ENCODE measurements around the gene AKR1E2.

AKR1E2 gene

GRCh38 chr10:4825868-4826791 is at the start of gene AKR1E2:
AKR1E2 (plus strand) TSS chr10:4826207; CDS start chr10:4826325, 118 bp downstream.
- DNase-seq (ENCODE audit: low read depth): peak; percentile 97

- DNase-seq (ENCODE audit: low read depth): no peak
These were observed 49.8 kb upstream of the AKR1E2 start for GRCh38 chr10:4776234-4776638.

- DNase-seq (ENCODE audit: low read depth): no peak
These were observed 47.2 kb upstream of the AKR1E2 start for GRCh38 chr10:4778761-4779160.

DNA sequence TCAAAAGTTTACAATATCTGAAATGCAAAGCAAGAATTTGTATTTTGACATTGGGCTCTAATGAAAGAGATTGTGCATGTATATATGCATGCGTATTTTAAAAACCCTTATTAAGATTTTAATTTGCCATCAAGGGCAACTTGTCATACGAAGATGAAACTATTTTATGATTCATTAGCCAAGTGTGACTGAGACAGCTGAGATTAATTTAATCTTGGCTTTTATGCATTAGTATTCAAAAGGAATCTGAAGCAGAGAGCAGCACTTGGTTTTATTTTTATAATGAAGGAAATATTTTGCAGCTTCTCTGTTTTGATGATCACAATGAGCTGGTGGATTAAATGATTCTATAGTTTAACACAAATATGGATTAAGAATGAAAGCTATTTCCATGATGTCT is 45.9 kb upstream of the AKR1E2 start:
- no peak for DNase-seq (ENCODE audit: low read depth)

DNA sequence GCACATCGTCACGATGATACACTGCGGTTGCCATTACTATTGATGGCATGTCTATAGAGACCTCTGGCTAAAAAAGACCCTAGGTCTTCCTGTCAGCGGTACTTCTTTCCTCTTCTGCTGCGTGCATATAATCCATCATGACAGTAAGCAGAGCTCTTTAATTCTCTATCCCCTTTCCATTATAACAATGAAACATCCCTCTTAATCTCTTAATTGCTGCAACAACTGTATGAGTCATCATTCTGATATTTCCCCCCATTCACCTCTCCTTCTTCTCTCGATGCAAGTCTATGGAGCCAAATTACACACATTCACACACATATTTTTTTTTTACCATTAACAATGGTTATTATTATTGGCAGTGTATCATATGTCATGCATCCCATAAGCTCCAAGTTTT is 45.2 kb upstream of the AKR1E2 start:
- DNase-seq (ENCODE audit: low read depth): peak; percentile 17

DNA sequence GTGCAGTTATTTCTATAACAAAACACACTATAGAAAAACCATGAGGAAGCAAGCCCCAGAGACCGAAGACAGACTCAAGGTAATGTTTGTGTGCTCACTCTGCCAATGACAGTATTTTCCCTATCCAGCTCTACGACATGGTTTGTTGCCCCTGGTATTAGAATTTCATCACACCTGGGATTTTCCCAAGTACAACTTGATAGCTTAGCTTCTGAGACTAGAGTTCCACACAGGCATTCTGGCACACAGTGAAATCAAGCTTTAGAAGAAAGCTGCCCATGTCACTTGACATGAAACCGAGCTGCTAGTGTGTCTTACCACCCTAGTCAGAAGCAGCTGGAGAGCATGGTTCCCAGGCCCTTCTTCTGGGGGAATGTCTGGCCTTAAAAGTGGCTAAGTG is 44.1 kb upstream of the AKR1E2 start:
- no peak for DNase-seq (ENCODE audit: low read depth)

DNA sequence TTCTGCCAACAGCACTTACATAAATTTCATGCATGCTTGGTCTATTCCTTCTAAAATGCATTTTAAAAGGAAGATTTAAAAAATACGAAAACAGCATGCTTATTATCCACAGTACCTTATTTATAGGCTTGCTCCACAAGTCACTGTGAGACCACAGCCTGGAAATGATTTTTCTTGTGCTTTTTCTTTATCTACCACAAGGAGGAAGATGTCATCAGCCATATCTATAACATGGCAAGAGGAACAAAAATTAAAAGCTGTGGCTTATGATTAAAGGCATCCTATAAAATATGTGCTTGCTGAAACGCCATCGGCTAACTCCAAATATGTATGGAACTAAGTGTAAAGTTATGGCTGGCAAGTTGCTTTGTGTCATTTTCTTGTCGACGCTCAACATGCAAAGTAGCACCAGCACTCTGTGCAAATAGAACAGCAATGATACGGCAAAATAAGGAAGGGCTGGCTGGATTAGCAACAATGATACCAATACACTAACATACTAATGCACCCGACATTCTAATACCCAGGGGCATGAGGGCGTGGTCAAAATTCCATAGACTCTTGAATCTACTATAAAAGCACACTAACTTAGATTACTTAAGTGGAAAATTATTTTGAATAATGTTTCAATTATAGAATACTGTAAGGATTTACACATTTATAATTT is 41.2 kb upstream of the AKR1E2 start:
- no peak for DNase-seq (ENCODE audit: low read depth)

DNA sequence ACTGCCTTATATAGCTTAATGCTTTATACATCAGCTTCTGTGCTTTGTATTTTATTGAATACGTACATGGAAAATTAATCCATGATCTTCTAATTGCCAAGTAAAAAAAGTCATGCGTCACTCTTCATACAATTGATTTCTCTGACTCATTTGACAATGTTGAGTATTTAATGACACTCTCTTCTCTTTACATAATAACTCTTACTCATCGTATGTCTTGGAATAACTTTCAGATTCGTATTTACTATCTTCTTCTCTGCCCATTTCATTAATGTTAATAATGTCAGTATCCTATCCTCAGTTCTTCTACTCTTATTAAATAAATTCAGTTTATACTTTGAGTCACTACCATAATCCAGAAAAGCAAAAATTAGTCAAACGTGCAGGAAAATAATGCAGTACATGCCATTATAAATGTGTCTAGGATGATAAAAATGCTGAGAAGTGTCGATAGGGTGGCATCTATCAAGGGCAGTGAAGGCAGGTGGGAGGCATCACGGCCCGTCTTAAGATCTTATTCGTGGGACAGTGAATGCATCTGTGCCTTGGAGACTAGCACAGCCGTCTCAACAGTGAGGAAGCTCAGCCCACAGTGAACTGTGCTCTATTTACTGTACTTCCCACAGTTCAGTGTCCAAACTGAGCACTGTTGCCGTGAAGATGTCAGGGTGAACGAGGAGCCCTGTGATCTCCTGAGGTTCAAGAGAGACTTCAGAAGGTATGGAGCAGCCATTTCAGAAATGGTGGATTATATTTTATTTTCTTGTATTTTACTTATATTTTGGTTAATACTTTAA is 39.8 kb upstream of the AKR1E2 start:
- no peak for DNase-seq (ENCODE audit: low read depth)

GRCh38 chr10:4790045-4790444 is 36.0 kb upstream of the AKR1E2 start:
- DNase-seq (ENCODE audit: low read depth): no peak

- DNase-seq (ENCODE audit: low read depth): no peak
These were observed 35.1 kb upstream of the AKR1E2 start for GRCh38 chr10:4790922-4791321.

DNA sequence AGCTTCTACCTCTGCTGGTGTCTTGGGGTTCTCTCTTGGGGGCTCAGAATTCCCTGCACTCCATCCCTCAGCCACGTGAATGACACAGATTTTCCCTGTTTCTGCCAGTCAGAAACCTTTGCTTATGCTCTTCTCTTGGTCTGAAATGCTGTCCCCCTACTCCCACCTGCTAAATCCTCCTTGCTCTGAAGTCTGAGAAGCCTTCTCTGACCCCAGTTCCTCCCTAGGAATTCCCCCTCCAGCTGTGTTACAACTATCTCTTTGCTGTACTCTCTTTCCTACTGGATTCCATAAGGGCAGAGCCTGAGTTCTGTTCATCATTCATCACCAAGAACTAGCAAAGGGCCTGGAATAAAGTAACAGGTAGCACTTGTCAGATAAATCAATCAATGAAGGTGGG is 33.6 kb upstream of the AKR1E2 start:
- no peak for DNase-seq (ENCODE audit: low read depth)

- DNase-seq (ENCODE audit: low read depth): no peak
These were observed 24.6 kb upstream of the AKR1E2 start for GRCh38 chr10:4801405-4801804.

DNA sequence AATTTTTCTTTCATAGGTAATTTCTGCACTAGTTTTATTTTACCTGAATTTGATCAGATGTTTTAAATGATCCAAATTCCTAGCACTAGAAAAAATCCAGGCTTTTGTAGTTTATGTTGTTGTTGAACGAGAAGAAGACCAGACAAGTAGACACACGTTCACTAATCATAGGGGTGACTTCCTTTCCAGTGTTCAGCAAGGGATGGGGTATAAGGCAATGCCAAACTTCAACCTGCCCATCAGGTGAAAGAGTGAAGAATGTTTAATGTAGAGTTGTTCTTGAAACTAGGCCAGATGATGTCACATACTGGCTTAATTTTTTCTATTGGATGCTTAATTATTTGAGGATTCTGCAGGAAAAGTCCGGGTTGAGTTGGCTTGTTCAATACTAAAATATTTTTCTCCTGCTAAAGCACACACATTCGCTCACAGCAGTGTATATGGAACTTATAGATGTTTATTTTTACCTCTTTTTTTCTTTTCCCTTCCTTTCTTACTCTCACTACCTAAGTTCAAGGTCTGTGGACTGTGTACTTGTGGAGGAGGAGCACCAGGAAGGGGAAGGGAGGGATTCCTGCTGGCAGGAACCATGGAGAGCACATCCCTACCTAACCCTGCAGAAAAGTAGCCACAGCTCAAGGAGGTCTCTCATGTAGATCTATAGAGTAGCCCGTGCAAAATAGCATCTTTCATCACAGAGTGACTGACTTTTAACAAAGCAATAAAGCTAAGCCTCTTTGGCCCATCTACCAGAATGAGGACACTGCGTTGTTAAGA is 23.1 kb upstream of the AKR1E2 start:
- DNase-seq (ENCODE audit: low read depth): no peak

DNA sequence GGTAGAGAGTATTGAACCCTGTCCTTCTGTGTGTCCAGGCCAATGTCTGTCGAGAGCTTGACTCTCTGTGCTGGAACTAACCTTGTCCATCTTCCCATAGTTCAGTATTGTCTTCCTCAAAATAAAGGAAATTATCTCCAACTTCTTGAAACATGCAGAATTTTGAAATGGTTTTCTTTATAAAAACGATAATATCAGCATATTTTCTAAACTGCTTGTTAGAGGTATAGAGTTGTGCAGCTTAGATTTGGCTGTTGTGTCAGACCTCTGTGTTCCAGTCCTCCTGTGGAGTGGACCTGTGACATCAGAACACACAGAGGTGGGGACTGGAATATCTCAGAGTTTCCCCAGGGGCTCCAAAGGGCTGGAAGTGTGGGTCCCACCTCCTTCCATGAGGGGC is 22.2 kb upstream of the AKR1E2 start:
- DNase-seq (ENCODE audit: low read depth): no peak

- DNase-seq (ENCODE audit: low read depth): peak; percentile 38
These were observed 21.5 kb upstream of the AKR1E2 start for GRCh38 chr10:4804465-4804864.

- no peak for DNase-seq (ENCODE audit: low read depth)
These were observed 19.5 kb upstream of the AKR1E2 start for GRCh38 chr10:4806534-4806933.

GRCh38 chr10:4807761-4808507 is 18.1 kb upstream of the AKR1E2 start:
- DNase-seq (ENCODE audit: low read depth): peak; percentile 66

DNA sequence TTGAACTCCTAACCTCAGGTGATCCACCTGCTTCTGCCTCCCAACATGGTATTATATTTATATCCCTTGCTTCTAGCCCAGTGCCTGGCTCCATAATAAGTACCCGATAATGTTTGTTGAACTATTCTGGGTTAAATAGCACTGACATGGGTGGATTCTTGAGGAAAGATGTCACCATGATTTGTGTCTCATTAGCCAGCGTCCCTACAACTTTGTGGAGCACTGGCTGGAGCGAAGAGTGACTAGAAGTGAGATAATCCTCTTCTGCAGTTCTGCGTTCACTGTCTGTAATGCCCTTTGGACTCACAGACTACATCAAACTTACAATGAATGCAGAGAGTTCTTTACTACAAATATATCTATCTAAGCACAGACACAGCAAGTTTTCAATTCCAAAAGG is 16.9 kb upstream of the AKR1E2 start:
- DNase-seq (ENCODE audit: low read depth): no peak

GRCh38 chr10:4810092-4810491 is 15.9 kb upstream of the AKR1E2 start:
- peak; percentile 42 for DNase-seq (ENCODE audit: low read depth)

GRCh38 chr10:4812046-4812445 is 14.0 kb upstream of the AKR1E2 start:
- DNase-seq (ENCODE audit: low read depth): no peak

- DNase-seq (ENCODE audit: low read depth): peak; percentile 27
These were observed 13.0 kb upstream of the AKR1E2 start for GRCh38 chr10:4813023-4813422.
